Fibroblast of upper back skin (primary cell): ENCODE data around the gene SYTL3.
"Not testable (repeated sequence)": the region's sequence is repeated elsewhere in the genome, so short reads cannot be mapped to it uniquely, and the experiment has no call there.

Experiments
- DNase-seq: peaks from one replicate; pipeline ENCODE4 v3.0.0-alpha.2; 2013

Gene SYTL3

DNA sequence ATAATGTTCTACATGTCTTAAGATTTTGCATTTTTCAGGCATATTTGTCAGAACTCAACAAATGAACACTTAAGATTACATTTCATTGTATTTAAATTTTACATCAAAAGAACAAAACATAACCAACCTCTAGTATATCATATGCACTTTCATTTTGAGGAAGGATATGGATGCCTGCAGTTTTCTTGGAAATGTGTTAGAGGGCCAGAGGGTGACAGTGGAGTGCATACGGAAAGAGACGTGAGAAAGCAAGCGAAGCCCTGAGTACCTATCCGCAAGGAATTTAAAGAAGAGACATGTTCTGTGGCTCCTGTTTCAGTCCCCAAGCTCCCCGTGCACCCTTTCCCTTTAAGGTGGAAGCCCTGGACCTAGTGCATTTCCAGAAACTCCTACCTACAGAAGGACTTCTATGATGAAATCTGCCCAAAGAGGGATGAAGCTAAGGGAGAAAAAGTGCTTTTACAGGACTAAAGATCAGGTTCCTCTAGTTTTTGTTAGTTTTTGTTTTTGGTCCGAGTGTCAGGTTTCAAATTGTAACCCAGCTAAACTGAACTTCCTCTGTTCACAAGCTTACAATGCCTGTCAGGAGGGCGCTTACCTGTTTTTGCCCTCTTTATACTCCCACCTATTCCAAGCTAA, 130.5 kb downstream of the SYTL3 start:
- DNase-seq = no peak

DNA sequence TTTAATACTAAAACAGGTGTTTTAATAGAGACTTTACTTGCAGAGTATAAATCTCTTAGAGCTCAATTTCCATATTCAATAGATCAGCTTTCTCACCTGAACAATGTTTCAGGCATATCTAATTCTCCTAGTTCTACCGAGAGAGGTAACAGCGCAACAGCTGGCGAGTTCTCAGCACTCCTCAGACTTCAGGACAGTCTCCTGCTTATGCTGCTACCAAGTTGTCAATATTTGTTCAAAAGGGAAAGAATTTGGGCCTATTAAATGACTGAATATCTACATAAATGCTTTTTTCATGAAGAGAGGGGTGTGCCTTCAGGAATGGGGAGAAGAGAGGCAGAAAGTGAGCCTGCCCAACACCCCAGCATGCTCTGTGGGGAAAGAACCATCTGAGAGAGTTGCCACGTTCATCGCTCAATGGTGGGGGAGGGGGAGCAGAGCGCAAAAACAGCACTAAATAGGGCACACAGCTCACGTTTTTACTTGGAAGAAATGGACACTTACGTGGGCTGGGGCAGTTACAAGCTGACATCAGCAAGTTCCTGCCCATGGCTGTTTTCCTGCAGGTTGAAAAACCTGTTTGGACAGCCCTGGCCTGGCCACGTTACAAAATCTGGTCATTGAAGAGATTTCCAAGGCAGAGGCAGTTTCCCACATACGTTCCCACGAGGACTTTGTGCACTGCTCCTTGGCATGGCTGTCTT, 131.3 kb downstream of the SYTL3 start:
- no peak for DNase-seq

DNA sequence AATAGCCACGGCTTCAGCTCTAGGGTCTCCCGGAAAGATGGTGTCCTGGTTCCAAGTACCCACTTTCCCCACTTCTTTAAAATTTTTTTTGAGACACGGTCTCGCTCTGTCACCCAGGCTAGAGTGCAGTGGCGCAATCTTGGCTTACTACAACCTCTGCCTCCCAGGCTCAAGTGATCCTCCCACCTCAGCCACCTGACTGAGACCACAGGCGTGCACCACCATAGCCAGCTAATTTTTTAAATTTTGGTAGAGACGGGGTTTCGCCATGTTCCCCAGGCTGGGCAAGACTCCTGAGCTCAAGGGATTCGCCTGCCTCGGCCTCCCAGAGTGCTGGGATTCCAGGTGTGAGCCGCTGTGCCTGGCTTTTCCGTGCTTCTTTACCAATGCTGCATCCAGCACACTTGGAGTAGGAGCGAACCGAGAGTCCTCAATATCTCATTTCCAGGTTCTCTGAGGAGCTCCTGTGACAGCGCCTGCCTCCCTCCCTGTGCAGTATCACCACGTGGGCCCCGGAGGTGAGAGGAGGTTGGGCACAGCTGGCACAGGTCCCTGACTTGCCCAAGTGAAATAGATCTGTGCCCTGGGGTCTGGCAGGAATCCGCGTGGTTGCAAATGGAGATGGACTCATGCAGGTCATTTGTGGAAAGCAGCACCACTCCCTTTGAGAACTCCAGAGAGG, 132.0 kb downstream of the SYTL3 start:
- no peak for DNase-seq

GRCh38 chr6:158782432-158783166, 132.7 kb downstream of the SYTL3 start:
- DNase-seq = no peak

- DNase-seq = no peak
Measured at GRCh38 chr6:158783167-158783450, 133.3 kb downstream of the SYTL3 start.

GRCh38 chr6:158783851-158784250, 134.0 kb downstream of the SYTL3 start:
- no peak for DNase-seq

- peak; percentile 57 for DNase-seq
Measured at GRCh38 chr6:158784505-158784904, 134.7 kb downstream of the SYTL3 start.

- DNase-seq = no peak
Measured at GRCh38 chr6:158785036-158785435, 135.2 kb downstream of the SYTL3 start.

DNA sequence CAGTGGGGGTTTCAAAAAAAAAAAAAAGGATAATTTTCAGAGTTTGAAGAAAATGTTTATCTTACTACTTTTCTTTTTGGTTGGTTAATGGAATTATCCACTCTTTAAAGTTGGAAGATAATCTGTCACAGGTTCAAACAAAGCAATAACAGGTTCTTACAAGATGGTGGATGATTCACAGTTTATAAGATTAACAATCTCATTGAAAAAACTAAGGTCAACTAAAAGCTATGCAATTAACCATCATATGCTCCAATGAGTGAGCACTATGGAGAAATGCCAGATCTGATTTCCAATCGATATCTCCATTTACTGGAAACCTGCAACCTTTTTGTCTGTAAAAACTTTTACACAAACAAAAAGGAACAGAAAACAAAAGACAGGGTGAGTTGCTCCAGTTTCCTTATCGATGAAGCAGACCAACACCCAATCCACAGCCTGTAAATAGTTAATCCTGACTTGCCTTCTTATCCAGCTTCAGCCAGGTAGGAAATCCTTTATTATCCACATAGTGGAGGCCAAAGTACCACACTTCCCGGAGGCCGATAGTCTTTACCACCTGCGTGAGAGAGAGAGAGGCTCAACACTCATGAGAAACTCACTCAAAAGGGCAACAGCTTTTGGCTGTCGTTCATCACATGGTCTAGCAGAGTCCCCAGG, 136.9 kb downstream of the SYTL3 start:
- no peak for DNase-seq

- DNase-seq = no peak
Measured at GRCh38 chr6:158787395-158787794, 137.5 kb downstream of the SYTL3 start.

DNA sequence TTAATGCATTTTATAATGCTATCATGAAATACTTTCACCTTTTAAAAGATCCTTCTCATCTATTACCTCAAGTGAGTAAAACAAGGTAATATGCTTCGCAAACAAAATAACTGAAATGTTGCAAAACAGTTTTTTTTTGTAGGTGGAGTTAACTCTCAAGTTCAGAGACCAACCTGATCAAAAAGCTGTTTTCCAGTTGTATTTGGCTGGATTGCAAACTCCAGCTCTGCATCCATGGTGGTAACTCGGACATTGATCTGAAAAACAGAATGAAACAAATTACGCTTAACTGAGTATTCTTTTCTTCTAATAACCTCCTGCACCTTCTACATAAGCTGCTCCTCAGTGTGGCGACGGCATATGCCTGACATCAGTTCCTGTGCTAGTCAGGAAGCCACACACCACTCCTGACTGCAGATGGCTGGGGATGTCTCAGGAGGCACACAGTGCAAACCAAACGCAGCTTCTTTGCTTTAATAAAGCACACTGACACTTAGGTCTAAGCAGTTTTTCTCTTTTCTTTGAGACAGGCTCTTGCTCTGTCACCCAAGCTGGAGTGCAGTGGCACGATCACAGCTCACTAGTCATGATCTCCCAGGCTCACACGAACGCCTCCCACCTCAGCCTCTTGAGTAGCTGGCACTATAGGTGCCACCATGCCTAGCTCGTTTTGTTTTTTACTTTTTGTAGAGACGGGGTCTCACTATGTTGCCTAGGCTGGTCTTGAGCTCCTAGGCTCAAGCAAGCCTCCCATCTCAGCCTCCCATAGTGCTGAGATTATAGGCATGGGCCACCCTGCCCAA, 139.5 kb downstream of the SYTL3 start:
- DNase-seq = no peak

DNA sequence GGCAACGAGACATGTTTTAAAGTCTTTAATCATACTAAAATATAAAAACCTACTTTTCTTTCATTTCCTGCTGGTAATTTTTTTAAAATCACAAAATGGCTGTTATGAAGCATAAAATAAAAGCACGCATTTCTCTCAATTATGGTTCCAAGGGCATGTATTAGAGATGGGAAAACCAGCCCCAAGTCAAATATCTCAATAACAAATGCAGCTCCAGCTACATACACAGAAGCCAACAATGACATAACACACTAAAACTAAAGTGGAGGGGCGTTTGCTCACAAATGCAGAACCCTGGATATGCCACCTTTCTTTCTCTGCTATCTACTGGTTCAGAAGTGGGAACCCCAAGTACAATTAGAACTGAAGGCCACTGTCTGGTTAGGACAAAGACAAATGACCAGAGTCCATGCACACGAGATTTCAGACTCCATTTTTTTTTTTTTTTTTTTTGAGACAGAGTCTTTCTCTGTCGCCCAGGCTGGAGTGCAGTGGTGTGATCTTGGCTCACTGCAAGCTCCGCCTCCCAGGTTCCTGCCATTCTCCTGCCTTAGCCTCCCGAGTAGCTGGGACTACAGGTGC, 141.5 kb downstream of the SYTL3 start:
- DNase-seq = no peak

GRCh38 chr6:158792505-158792904, 142.7 kb downstream of the SYTL3 start:
- not testable (repeated sequence) for DNase-seq

GRCh38 chr6:158793432-158793831, 143.6 kb downstream of the SYTL3 start:
- DNase-seq = peak; percentile 58

GRCh38 chr6:158795516-158795915, 145.7 kb downstream of the SYTL3 start:
- DNase-seq = no peak

DNA sequence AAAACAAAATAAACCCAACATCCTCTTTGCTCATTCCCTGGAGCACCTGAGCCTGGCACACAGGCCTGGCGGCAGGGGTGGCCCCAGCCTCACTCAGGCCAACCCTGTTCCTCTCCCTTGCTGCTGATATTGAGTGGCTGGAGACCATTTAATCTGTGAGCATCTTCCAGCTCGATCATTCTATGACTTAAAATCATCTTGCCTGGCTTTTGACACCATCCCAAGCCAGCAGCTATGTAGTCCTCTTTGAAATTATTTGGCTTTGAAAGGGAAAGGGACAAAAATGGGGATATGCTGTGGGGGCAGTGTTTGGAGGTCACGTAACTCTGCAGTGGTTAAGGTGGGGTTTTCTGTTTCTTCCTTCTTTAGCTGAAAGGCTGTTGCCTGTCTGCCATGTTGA, 146.5 kb downstream of the SYTL3 start:
- DNase-seq = no peak

DNA sequence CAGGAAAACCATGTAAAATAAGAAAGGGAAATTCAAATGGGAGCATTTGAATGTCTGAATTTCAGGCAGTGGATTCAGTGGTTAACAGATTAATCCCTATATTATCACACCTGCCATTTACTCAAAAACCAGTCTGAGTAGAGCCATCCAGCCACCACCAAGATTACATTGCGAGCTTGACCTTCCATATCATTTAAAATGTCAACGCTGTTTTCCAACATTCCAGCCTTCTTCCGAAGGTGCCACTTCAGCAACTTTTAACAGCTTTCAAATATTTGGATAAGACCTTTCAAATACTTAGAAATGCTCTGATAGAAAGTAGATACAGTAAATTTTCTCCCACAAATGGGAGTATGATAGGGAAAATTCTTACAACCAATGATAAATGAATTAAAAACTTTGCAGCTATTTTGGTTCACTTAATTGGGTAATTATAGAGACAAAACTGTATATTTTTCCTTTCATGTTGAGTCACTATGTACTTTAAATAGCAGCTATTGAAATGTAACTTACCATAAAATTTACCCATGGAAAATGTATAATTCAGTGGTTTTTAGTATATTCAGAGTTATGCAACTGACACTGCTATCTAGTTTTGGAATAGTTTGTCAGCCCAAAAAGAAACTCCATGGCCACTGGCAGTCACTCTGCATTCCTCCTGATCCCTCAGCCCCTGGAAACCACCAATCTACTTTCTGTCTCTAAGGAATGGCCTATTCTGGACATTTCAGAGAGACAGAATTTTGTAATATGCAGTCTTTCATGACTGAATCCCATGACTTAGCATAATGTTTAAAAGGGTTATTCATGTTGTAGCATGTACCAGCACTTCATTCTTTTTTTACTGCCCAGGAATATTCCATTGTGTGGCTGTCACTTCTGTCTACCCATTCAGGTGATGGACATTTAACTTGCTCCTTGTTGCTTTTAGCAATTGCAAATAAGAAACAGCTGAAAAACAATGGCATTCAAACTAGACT, 147.8 kb downstream of the SYTL3 start:
- peak; percentile 91 for DNase-seq

- no peak for DNase-seq
Measured at GRCh38 chr6:158798311-158798710, 148.5 kb downstream of the SYTL3 start.

DNA sequence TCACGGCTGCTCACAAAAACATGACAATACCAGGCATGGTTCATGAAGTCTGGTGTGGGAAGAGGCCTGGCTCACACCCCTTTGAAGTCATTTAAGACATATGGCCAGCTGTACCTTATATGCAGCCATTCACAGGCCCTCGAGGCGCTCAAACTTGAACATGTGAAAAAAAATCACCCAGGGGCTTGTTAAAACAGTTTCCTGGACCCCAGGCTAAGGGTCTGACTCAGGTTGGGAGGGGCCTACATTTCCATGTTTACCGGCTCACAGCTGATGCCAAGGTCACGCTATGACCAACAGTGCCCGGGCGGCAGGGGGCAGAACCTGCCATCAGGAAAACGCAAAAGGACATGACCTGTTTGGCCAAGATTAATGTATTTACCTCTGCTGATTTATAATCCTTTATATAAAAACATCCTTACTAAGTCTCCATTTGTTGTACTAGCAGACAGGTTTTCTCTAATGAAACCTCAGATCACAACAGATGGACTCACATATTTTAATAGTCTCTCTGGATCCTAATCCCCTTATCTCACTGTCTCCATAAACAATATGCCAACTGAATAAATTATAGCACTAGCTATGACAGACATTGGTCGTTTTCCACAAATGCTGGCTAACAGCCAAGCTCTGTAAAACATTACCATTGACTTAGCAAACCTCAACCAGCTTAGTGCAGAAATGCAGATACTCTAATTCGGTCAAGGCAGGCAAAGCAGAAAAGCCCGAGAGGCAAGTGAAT, 149.4 kb downstream of the SYTL3 start:
- DNase-seq = peak; percentile 62
